SK-N-SH (cell line): ENCODE measurements around the gene FA2H. TPM values are rescaled to one million over a fixed set of nuclear protein-coding genes. Genes with fewer than 3 reads are reported as not detected.

Source experiments
- CTCF ChIA-PET: fragments of 300-600, 350-600 bp; formaldehyde crosslinking; extraction: SDS; loops from one replicate; lab custom pipeline; 2021; lab: Yijun Ruan, JAX
- POLR2A ChIA-PET: fragments of 350-600 bp; sonication (Branson Sonifier 250); formaldehyde crosslinking; extraction: SDS; loops from one replicate; lab custom pipeline; 2020; ENCODE audit warnings: antibody characterized with exemption, inconsistent platforms; lab: Yijun Ruan, JAX
- DNase-seq: peaks from one replicate; pipeline ENCODE4 v3.0.0; 2012
- H2AFZ ChIP-seq: fragments of 200-600 bp; sonication (generic); 2 replicates; pipeline ENCODE4 v1.8.1; 2016; ENCODE audit warnings: antibody characterized with exemption, mild to moderate bottlenecking, low read depth
- H3F3A ChIP-seq: fragments of 200-600 bp; sonication (generic); replicated peaks from 2 replicates; pipeline ENCODE3; 2016; ENCODE audit warnings: antibody characterized with exemption, mild to moderate bottlenecking; ENCODE audit not compliant: insufficient read depth
- H3K27ac ChIP-seq, 2 experiments: fragments of 200-500 bp in 1 of 2; fragments of 200-600 bp in 1 of 2; sonication (Bioruptor generic) in 1 of 2; sonication (generic), shearing (Covaris generic) in 1 of 2; 2 replicates each; pipeline versions ENCODE4 v1.5.1 to v1.6.1; 2014 to 2016; ENCODE audit warnings: low read depth in 2 of 2, inconsistent platforms in 1 of 2, low read length in 1 of 2, mild to moderate bottlenecking in 1 of 2, mixed read lengths in 1 of 2
- H3K27me3 ChIP-seq: fragments of 200-600 bp; sonication (generic), shearing (Covaris generic); 2 replicates; pipeline ENCODE4 v1.6.1; 2016; ENCODE audit warnings: mixed run types; ENCODE audit not compliant: insufficient read depth
- H3K36me3 ChIP-seq, 2 experiments: fragments of 200-500 bp in 1 of 2; fragments of 200-600 bp in 1 of 2; sonication (Bioruptor generic) in 1 of 2; sonication (generic) in 1 of 2; replicated peaks in 1 of 2; 2 replicates each; pipeline versions ENCODE3 to v1.5.1; 2014 to 2016; ENCODE audit warnings: low read length in 1 of 2, mild to moderate bottlenecking in 1 of 2; ENCODE audit not compliant: insufficient read depth in 2 of 2, control insufficient read depth in 1 of 2
- H3K4me1 ChIP-seq, 2 experiments: fragments of 200-500 bp in 1 of 2; fragments of 200-600 bp in 1 of 2; sonication (Bioruptor generic) in 1 of 2; sonication (generic), shearing (Covaris generic) in 1 of 2; 2 replicates each; pipeline versions ENCODE4 v1.5.1 to v1.6.1; 2014 to 2016; ENCODE audit warnings: low read depth in 1 of 2, low read length in 1 of 2, mixed run types in 1 of 2; ENCODE audit not compliant: insufficient read depth in 2 of 2, control insufficient read depth in 1 of 2
- H3K4me2 ChIP-seq: fragments of 200-600 bp; sonication (generic), shearing (Covaris generic); 2 replicates; pipeline ENCODE4 v1.6.1; 2017; ENCODE audit warnings: mixed run types
- H3K4me3 ChIP-seq, 2 experiments: fragments of 200-500 bp in 1 of 2; fragments of 200-600 bp in 1 of 2; sonication (Bioruptor generic) in 1 of 2; sonication (generic), shearing (Covaris generic) in 1 of 2; 2 replicates each; pipeline versions ENCODE4 v1.5.1 to v1.8.1; 2014 to 2016; ENCODE audit warnings: low read depth in 2 of 2, inconsistent platforms in 1 of 2, low read length in 1 of 2, mild to moderate bottlenecking in 1 of 2, mixed read lengths in 1 of 2, moderate library complexity in 1 of 2
- H3K79me2 ChIP-seq: fragments of 200-600 bp; sonication (generic); 2 replicates; pipeline ENCODE4 v1.8.1; 2017; ENCODE audit warnings: mild to moderate bottlenecking; ENCODE audit not compliant: insufficient read depth
- H3K9ac ChIP-seq: fragments of 200-600 bp; sonication (generic); 2 replicates; pipeline ENCODE4 v1.6.1; 2017; ENCODE audit warnings: mixed run types
- H3K9me2 ChIP-seq: fragments of 200-600 bp; sonication (generic); 2 replicates; pipeline ENCODE4 v1.6.1; 2017; ENCODE audit warnings: mixed run types
- H3K9me3 ChIP-seq: fragments of 200-600 bp; sonication (generic); 2 replicates; pipeline ENCODE4 v1.6.1; 2017; ENCODE audit warnings: mixed run types, mild to moderate bottlenecking, moderate library complexity
- H4K20me1 ChIP-seq: fragments of 200-600 bp; sonication (generic); 2 replicates; pipeline ENCODE4 v1.6.1; 2017; ENCODE audit warnings: mild to moderate bottlenecking, mixed run types; ENCODE audit not compliant: insufficient read depth
- ELF1 ChIP-seq: IDR thresholded peaks from 2 replicates; pipeline ENCODE4 v1.4.0; 2012
- EP300 ChIP-seq, 2 experiments: IDR thresholded peaks; 2 replicates each; pipeline versions ENCODE4 v1.4.0 to v1.6.1; 2012; ENCODE audit warnings: borderline replicate concordance in 1 of 2, low read depth in 1 of 2, low read length in 1 of 2
- FOXJ3 ChIP-seq: sonication (generic); formaldehyde crosslinking; IDR thresholded peaks from 2 replicates; pipeline ENCODE4 v1.5.1; 2020; ENCODE audit warnings: mild to moderate bottlenecking, missing genetic modification reagents
- RAD21 ChIP-seq: IDR thresholded peaks from 2 replicates; pipeline ENCODE4 v1.6.1; 2012; ENCODE audit warnings: mild to moderate bottlenecking, low read length
- SMC3 ChIP-seq: IDR thresholded peaks from 2 replicates; pipeline ENCODE4 v1.6.1; 2012; ENCODE audit warnings: low read depth, low read length, improper control_type of control experiment
- TCF12 ChIP-seq: IDR thresholded peaks from 2 replicates; pipeline ENCODE4 v1.4.0; 2012
- TEAD4 ChIP-seq: IDR thresholded peaks from 2 replicates; pipeline ENCODE4 v1.4.0; 2012; ENCODE audit warnings: mild to moderate bottlenecking, borderline replicate concordance; ENCODE audit not compliant: insufficient read depth
- YY1 ChIP-seq: IDR thresholded peaks from 2 replicates; pipeline ENCODE4 v1.4.0; 2012; ENCODE audit warnings: low read depth, mild to moderate bottlenecking
- whole genome bisulfite sequencing: methylation state at CpG from one replicate; pipeline ENCODE4 v1.1.6; 2017; ENCODE audit warnings: low lambda C conversion rate; 5-methylcytosine and 5-hydroxymethylcytosine counted together
- polyA plus RNA-seq, 3 experiments: library from polyadenylated mRNA; depleted of rRNA; stranded (reverse); fragments of >200 nt; gene quantifications; 2 replicates each; pipeline ENCODE4 v1.2.3, GENCODE V29; 2012
- TF ChIP-seq, protein P1 (sequence below): IDR thresholded peaks from 2 replicates; pipeline ENCODE4; 2012
- TF ChIP-seq, protein P2 (sequence below): fragments of 200-600 bp; sonication (generic); IDR thresholded peaks from 2 replicates; pipeline ENCODE4 v1.6.1; 2017; ENCODE audit warnings: antibody characterized with exemption, mild to moderate bottlenecking, moderate library complexity
- TF ChIP-seq, protein P3 (sequence below): fragments of 150-350 bp; IDR thresholded peaks from 2 replicates; pipeline ENCODE4 v1.6.1; 2017; ENCODE audit warnings: antibody characterized with exemption, low read length, low read depth, borderline replicate concordance

The FA2H gene
- polyA plus RNA-seq, 1 of the 3 experiments (the other 2 are of a cell fraction): not detected

DNA sequence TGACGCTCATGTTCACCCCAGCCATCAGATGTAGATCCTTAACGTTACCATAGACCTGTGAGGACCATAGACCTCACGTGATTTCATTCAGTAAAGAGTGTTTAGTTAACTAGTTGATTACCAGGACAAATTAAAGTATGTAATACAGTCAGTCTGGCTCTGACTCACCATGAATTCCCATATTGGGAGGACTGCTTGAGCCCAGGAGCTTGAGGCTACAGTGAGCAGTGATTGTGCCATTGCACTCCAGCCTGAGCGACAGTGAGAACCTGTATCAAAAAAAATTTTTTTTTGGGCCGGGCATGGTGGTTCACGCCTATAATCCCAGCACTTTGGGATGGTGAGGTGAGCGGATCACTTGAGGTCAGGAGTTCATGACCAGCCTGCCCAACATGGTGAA, 13.5 kb upstream of the FA2H start (continued):
- TF ChIP-seq, protein P1, sequence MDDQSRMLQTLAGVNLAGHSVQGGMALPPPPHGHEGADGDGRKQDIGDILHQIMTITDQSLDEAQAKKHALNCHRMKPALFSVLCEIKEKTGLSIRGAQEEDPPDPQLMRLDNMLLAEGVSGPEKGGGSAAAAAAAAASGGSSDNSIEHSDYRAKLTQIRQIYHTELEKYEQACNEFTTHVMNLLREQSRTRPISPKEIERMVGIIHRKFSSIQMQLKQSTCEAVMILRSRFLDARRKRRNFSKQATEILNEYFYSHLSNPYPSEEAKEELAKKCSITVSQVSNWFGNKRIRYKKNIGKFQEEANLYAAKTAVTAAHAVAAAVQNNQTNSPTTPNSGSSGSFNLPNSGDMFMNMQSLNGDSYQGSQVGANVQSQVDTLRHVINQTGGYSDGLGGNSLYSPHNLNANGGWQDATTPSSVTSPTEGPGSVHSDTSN: no peak
- no peak for TF ChIP-seq FOXJ3

DNA sequence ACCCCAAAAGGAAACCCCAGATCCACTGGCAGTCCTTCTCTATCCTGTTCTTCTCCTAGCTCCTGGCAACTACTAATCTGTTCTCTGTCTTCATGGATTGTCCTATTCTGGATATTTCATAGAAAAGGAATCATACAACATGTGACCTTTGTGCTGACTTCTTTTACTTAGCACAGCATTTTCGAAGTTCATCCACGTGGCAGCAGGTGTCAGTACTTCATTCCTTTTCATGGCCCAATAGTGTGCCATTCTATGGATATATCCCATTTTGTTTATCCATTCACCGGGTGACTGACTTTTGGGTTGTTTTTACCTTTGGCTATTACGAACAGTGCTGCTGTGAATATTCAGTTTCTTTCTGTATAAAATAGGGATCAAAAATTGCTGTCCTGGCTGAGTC, 10.4 kb upstream of the FA2H start:
- Histone ChIP-seq H3K4me3 (no peak overlapping the region), H3K36me3 (no peaks in the 10 kb centered on the region), H3K9me2 (no peaks in the 10 kb centered on the region), H3K27ac (no peak overlapping the region), H3K27me3 (peaks cover 5% of the 10 kb centered on the region; the same call in 1 of the 2 replicates), H3K79me2 (no peaks in the 10 kb centered on the region), H3K4me2 (no peak overlapping the region), H3K9ac (no peak overlapping the region), H2AFZ (no peak overlapping the region), H4K20me1 (no peaks in the 10 kb centered on the region), H3K9me3 (no peaks in the 10 kb centered on the region), H3F3A (no peaks in the 10 kb centered on the region), H3K4me1 (no peaks in the 10 kb centered on the region)
- ChIA-PET POLR2A (no interaction called here), CTCF (interaction anchor here (0.7 to 2.0 kb wide), 4 partner anchors 10 to 78 kb away, joined by 3 to 8 read pairs (median 6); partner anchors contain the start of gene FA2H)
- TF ChIP-seq FOXJ3 (no peak), ELF1 (no peak), TCF12 (no peak)
- DNase-seq: no peak
- WGBS: 56% methylated on average over 4 of the region's 4 CpGs

DNA sequence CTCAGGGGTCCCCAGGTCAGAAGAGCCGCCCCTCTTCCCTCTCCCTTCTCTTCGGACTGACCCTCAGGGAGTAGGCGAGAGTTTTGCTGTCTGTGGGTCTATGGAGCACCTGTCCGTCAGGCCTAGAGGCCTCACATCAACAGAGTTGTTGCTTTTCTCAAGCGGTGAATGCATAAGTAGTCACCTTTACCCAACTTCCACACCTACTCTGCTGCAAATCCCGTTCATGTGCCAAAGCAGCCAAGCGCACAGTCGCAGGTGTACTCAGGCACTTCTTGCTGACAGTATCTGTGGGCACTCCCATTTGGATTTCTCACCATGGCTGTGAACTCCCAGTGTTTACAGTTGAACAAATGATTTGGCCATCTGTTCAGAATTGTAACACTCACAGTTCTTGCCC, 4.0 kb upstream of the FA2H start:
- Histone ChIP-seq H3K36me3 (no peaks in the 10 kb centered on the region), H3K9me3 (no peaks in the 10 kb centered on the region), H3K27me3 (peaks cover 9% of the 10 kb centered on the region), H2AFZ (no peak overlapping the region), H3K79me2 (no peaks in the 10 kb centered on the region), H4K20me1 (no peaks in the 10 kb centered on the region), H3F3A (no peaks in the 10 kb centered on the region), H3K9ac (no peak overlapping the region), H3K4me1 (peaks cover 0 to 8% of the 10 kb centered on the region in 2 experiments; a peak in 1 of 4 replicates), H3K4me3 (no peak overlapping the region), H3K9me2 (no peaks in the 10 kb centered on the region), H3K4me2 (no peak overlapping the region), H3K27ac (no peak overlapping the region)
- DNase-seq: no peak
- no peak for TF ChIP-seq YY1
- no peak for TF ChIP-seq TEAD4
- TF ChIP-seq, protein P2, sequence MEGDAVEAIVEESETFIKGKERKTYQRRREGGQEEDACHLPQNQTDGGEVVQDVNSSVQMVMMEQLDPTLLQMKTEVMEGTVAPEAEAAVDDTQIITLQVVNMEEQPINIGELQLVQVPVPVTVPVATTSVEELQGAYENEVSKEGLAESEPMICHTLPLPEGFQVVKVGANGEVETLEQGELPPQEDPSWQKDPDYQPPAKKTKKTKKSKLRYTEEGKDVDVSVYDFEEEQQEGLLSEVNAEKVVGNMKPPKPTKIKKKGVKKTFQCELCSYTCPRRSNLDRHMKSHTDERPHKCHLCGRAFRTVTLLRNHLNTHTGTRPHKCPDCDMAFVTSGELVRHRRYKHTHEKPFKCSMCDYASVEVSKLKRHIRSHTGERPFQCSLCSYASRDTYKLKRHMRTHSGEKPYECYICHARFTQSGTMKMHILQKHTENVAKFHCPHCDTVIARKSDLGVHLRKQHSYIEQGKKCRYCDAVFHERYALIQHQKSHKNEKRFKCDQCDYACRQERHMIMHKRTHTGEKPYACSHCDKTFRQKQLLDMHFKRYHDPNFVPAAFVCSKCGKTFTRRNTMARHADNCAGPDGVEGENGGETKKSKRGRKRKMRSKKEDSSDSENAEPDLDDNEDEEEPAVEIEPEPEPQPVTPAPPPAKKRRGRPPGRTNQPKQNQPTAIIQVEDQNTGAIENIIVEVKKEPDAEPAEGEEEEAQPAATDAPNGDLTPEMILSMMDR: no peak
- no peak for TF ChIP-seq TCF12
- TF ChIP-seq SMC3: no peak
- TF ChIP-seq, protein P1: no peak
- no peak for TF ChIP-seq EP300 (IDR thresholded peaks at IDR 0.05; ENCODE audit: borderline replicate concordance in 1 of 2, low read depth in 1 of 2, low read length in 1 of 2)
- TF ChIP-seq, protein P3, sequence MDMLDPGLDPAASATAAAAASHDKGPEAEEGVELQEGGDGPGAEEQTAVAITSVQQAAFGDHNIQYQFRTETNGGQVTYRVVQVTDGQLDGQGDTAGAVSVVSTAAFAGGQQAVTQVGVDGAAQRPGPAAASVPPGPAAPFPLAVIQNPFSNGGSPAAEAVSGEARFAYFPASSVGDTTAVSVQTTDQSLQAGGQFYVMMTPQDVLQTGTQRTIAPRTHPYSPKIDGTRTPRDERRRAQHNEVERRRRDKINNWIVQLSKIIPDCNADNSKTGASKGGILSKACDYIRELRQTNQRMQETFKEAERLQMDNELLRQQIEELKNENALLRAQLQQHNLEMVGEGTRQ: no peak
- no peak for TF ChIP-seq RAD21
- ChIA-PET CTCF (no interaction called here), POLR2A (no interaction called here)
- 67% methylated on average over 7 of the region's 8 CpGs for WGBS
